HCT116 (cell line): ENCODE results near the gene TYK2. TPM values are rescaled to one million over a fixed set of nuclear protein-coding genes. Genes with fewer than 3 reads are reported as not detected.
"Not testable (repeated sequence)": the region's sequence is repeated elsewhere in the genome, so short reads cannot be mapped to it uniquely, and the experiment has no call there.

Experiments
- ATAC-seq: fragments of 200-7000 bp; cut with Tn5 transposase; 2 replicates; pipeline ENCODE4 v1.9.1; 2020; ENCODE audit warnings: mild to moderate bottlenecking, moderate library complexity
- BruUV-seq: library from RNA; stranded (reverse); fragments of 400-500 nt; replicated peaks from 2 replicates; lab custom pipeline; 2021; lab: Mats Ljungman, UMichigan
- CTCF ChIA-PET: fragments of 300-600 bp; sonication (Branson Sonifier 250); formaldehyde crosslinking; loops from one replicate; lab custom pipeline; 2021; ENCODE audit warnings: antibody characterized with exemption; lab: Charles Lee
- POLR2A ChIA-PET: fragments of 300-600, 350-600 bp; sonication (Branson Sonifier 250); formaldehyde crosslinking; loops from one replicate; lab custom pipeline; 2021; ENCODE audit warnings: antibody characterized with exemption; lab: Charles Lee
- RAD21 ChIA-PET, 2 experiments: fragments of 300-600 bp; sonication (Branson Sonifier 250); formaldehyde crosslinking; loops; one replicate each; lab custom pipeline; 2023; ENCODE audit warnings: low total read pairs in 2 of 2; ENCODE audit not compliant: uncharacterized antibody in 2 of 2, unreplicated experiment in 2 of 2, low non-redundant PET in 1 of 2; lab: Charles Lee
- DNase-seq: peaks from one replicate; pipeline ENCODE4 v3.0.0-alpha.2; 2010; ENCODE audit warnings: low read depth, low spot score
- H2AFZ ChIP-seq: fragments of 200-600 bp; shearing (Covaris generic), sonication (generic); 2 replicates; pipeline ENCODE4 v1.6.1; 2017; ENCODE audit warnings: low read depth, mixed run types, mixed read lengths, antibody characterized with exemption, low read length; ENCODE audit not compliant: poor library complexity, severe bottlenecking
- H3K27ac ChIP-seq: 2 replicates; pipeline ENCODE4 v1.5.1; 2012; ENCODE audit warnings: low read depth, low read length
- H3K27me3 ChIP-seq: fragments of 200-600 bp; sonication (generic); 2 replicates; pipeline ENCODE4 v1.6.1; 2016; ENCODE audit warnings: mixed run types, low read length, mixed read lengths; ENCODE audit not compliant: insufficient read depth
- H3K36me3 ChIP-seq, 2 experiments: fragments of 200-500 bp in 1 of 2; fragments of 200-600 bp in 1 of 2; sonication (Bioruptor generic) in 1 of 2; sonication (generic) in 1 of 2; 2 replicates each; pipeline versions ENCODE4 v1.5.1 to v1.6.1; 2014 to 2016; ENCODE audit warnings: low read length in 2 of 2, inconsistent platforms in 1 of 2, mixed read lengths in 1 of 2, mixed run types in 1 of 2; ENCODE audit not compliant: insufficient read depth in 2 of 2, control insufficient read depth in 1 of 2
- H3K4me1 ChIP-seq, 2 experiments: fragments of 200-600 bp in 1 of 2; sonication (generic) in 1 of 2; 2 replicates each; pipeline versions ENCODE4 v1.5.1 to v1.6.1; 2012 to 2017; ENCODE audit warnings: low read length in 2 of 2, inconsistent platforms in 1 of 2, mild to moderate bottlenecking in 1 of 2, mixed read lengths in 1 of 2, mixed run types in 1 of 2, moderate library complexity in 1 of 2; ENCODE audit not compliant: insufficient read depth in 2 of 2, control insufficient read depth in 1 of 2
- H3K4me2 ChIP-seq: fragments of 200-600 bp; sonication (generic); 2 replicates; pipeline ENCODE4 v1.6.1; 2017; ENCODE audit warnings: mixed run types, low read length, mixed read lengths
- H3K4me3 ChIP-seq, 2 experiments: fragments of 200-600 bp in 1 of 2; sonication (generic) in 1 of 2; replicated peaks in 1 of 2; 2 replicates each; pipeline ENCODE4 v1.5.1; 2011 to 2016; ENCODE audit warnings: low read length in 2 of 2, control low read depth in 1 of 2, low read depth in 1 of 2, mild to moderate bottlenecking in 1 of 2, mixed read lengths in 1 of 2, mixed run types in 1 of 2
- H3K79me2 ChIP-seq: fragments of 200-600 bp; sonication (generic); 2 replicates; pipeline ENCODE4 v1.6.1; 2017; ENCODE audit warnings: mild to moderate bottlenecking, mixed run types, low read length, moderate library complexity, mixed read lengths; ENCODE audit not compliant: insufficient read depth
- H3K9ac ChIP-seq: fragments of 200-600 bp; sonication (generic); 2 replicates; pipeline ENCODE4 v1.6.1; 2016; ENCODE audit warnings: low read length, mixed read lengths
- H3K9me2 ChIP-seq: fragments of 200-600 bp; sonication (generic), shearing (Covaris generic); 2 replicates; pipeline ENCODE4 v1.6.1; 2017; ENCODE audit warnings: mixed run types, mild to moderate bottlenecking, moderate library complexity; ENCODE audit not compliant: insufficient read depth
- H3K9me3 ChIP-seq, 2 experiments: fragments of 200-500 bp in 1 of 2; fragments of 200-600 bp in 1 of 2; sonication (Bioruptor generic) in 1 of 2; sonication (generic) in 1 of 2; 2 replicates each; pipeline ENCODE4 v1.6.1; 2014 to 2017; ENCODE audit warnings: low read length in 2 of 2, mixed read lengths in 2 of 2, inconsistent platforms in 1 of 2, low read depth in 1 of 2, mild to moderate bottlenecking in 1 of 2, mixed run types in 1 of 2, moderate library complexity in 1 of 2; ENCODE audit not compliant: control insufficient read depth in 1 of 2, insufficient read depth in 1 of 2
- H4K20me1 ChIP-seq: fragments of 200-600 bp; sonication (generic), shearing (Covaris generic); 2 replicates; pipeline ENCODE4 v1.6.1; 2017; ENCODE audit warnings: mixed run types, mild to moderate bottlenecking, moderate library complexity; ENCODE audit not compliant: insufficient read depth
- CBX3 ChIP-seq: IDR thresholded peaks from 2 replicates; pipeline ENCODE4 v1.6.1; 2012; ENCODE audit warnings: low read depth
- CEBPB ChIP-seq: IDR thresholded peaks from 2 replicates; pipeline ENCODE4 v1.6.1; 2012; ENCODE audit warnings: low read depth
- CTCF ChIP-seq, 3 experiments: fragments of 200-600 bp in 1 of 3; sonication (generic) in 1 of 3; IDR thresholded peaks in 2 of 3; conservative IDR thresholded peaks in 1 of 3; 2 replicates each; pipeline ENCODE4 v1.5.1; 2012 to 2017; ENCODE audit warnings: low read depth in 2 of 3, low read length in 2 of 3, antibody characterized with exemption in 1 of 3, borderline replicate concordance in 1 of 3, control low read depth in 1 of 3, mild to moderate bottlenecking in 1 of 3, mixed read lengths in 1 of 3, mixed run types in 1 of 3, moderate library complexity in 1 of 3; ENCODE audit not compliant: insufficient read depth in 1 of 3
- EZH2 ChIP-seq: fragments of 200-600 bp; sonication (generic); IDR thresholded peaks from 2 replicates; pipeline ENCODE4 v1.6.1; 2017; ENCODE audit warnings: antibody characterized with exemption, mixed run types
- EZH2phosphoT487 ChIP-seq: fragments of 200-600 bp; IDR thresholded peaks from 2 replicates; pipeline ENCODE4 v1.6.1; 2018; ENCODE audit warnings: antibody characterized with exemption, borderline replicate concordance
- FOSL1 ChIP-seq: IDR thresholded peaks from 2 replicates; pipeline ENCODE4 v1.6.1; 2012; ENCODE audit warnings: low read depth
- JUND ChIP-seq: IDR thresholded peaks from 2 replicates; pipeline ENCODE4 v1.6.1; 2012
- POLR2A ChIP-seq: IDR thresholded peaks from 2 replicates; pipeline ENCODE4 v1.7.0; 2011; ENCODE audit warnings: borderline replicate concordance; ENCODE audit not compliant: insufficient read depth, insufficient read length; ENCODE audit errors: extremely low read depth
- POLR2AphosphoS5 ChIP-seq: IDR thresholded peaks from 2 replicates; pipeline ENCODE4 v1.6.1; 2011; ENCODE audit warnings: mild to moderate bottlenecking, low read depth, low read length, moderate library complexity
- RAD21 ChIP-seq: IDR thresholded peaks from 2 replicates; pipeline ENCODE4 v1.6.1; 2012; ENCODE audit warnings: low read depth, mild to moderate bottlenecking
- SIN3A ChIP-seq: IDR thresholded peaks from 2 replicates; pipeline ENCODE4 v1.6.1; 2012; ENCODE audit warnings: low read depth
- SP1 ChIP-seq: IDR thresholded peaks from 2 replicates; pipeline ENCODE4 v1.6.1; 2012; ENCODE audit warnings: low read depth
- TCF7L2 ChIP-seq: IDR thresholded peaks from 2 replicates; pipeline ENCODE4 v1.7.0; 2011; ENCODE audit warnings: borderline replicate concordance, inconsistent platforms; ENCODE audit not compliant: insufficient read depth, insufficient read length; ENCODE audit errors: extremely low read depth
- YY1 ChIP-seq: IDR thresholded peaks from 2 replicates; pipeline ENCODE4 v1.6.1; 2011; ENCODE audit warnings: low read length, low read depth, moderate library complexity, mild to moderate bottlenecking; ENCODE audit not compliant: insufficient replicate concordance; ENCODE audit errors: extremely low read depth
- ZFX ChIP-seq: fragments of 450-650 bp; IDR thresholded peaks from 2 replicates; pipeline ENCODE4 v1.6.1; 2017
- intact Hi-C: fragments of 100-400 bp; cut with micrococcal nuclease; formaldehyde crosslinking; loops from 2 replicates; pipeline ENCODE4 v1.10.0; 2022
- total RNA-seq: library from RNA; stranded (reverse); gene quantifications from one replicate; pipeline ENCODE4 v1.2.1, GENCODE V29; 2021; ENCODE audit not compliant: unreplicated experiment
- TF ChIP-seq, protein P1 (sequence below): IDR thresholded peaks from 2 replicates; pipeline ENCODE4 v1.6.1; 2011; ENCODE audit warnings: mild to moderate bottlenecking, low read length, moderate library complexity; ENCODE audit not compliant: insufficient replicate concordance; ENCODE audit errors: extremely low read depth
- TF ChIP-seq, protein P2 (sequence below): IDR thresholded peaks from 2 replicates; pipeline ENCODE4 v1.6.1; 2012
- TF ChIP-seq, protein P3 (sequence below): IDR thresholded peaks from 2 replicates; pipeline ENCODE4 v1.6.1; 2012

The TYK2 gene
- total RNA-seq, 1 experiment from 2014 or later: 110 TPM

DNA sequence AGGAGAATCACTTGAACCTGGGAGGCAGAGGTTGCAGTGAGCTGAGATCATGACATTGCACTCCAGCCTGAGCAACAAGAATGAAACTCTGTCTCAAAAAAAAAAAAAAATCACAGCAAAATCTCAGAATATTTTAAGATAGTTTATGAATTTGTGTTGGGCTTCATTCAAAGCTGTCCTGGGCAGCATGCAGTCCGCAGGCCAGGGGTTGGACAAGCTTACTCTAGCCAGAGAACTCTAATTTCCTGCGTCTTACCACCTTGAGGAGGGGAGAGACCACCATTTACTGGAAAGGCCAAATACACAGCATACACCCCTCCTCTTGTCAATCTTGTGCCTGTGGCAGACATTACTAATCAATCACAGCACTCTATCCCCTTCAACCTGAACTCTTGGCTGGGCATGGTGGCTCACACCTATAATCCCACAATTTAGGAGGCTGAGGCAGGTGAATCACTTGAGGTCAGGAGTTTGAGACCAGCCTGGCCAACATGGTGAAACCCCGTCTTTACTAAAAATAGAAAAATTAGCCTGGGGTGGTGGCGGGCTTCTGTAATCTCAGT is 13.3 kb downstream of the TYK2 start:
- DNase-seq, H3K4me3 ChIP-seq, H3K79me2 ChIP-seq, RAD21 ChIA-PET, H3K9ac ChIP-seq, H3K27me3 ChIP-seq, H3K9me2 ChIP-seq, POLR2A ChIA-PET, intact Hi-C loops, BruUV-seq, H3K4me2 ChIP-seq, H3K9me3 ChIP-seq, H2AFZ ChIP-seq, H3K27ac ChIP-seq, H4K20me1 ChIP-seq, H3K4me1 ChIP-seq, ATAC-seq, CTCF ChIA-PET: not testable (repeated sequence)
- peaks cover 13 to 18% of the 10 kb centered on the region in 2 experiments; a peak in 3 of 4 replicates for H3K36me3 ChIP-seq

- Histone ChIP-seq H3K4me1 (no peaks in the 10 kb centered on the region), H3K79me2 (no peaks in the 10 kb centered on the region), H3K9me2 (no peaks in the 10 kb centered on the region), H3K9me3 (peaks cover 0 to 3% of the 10 kb centered on the region in 2 experiments; a peak in 1 of 4 replicates), H2AFZ (no peak overlapping the region), H3K4me2 (no peak overlapping the region), H3K36me3 (peaks cover 17 to 23% of the 10 kb centered on the region in 2 experiments; a peak in 3 of 4 replicates), H3K4me3 (no peak overlapping the region), H3K9ac (no peak overlapping the region), H3K27me3 (no peaks in the 10 kb centered on the region), H3K27ac (no peak overlapping the region), H4K20me1 (no peaks in the 10 kb centered on the region)
- DNase-seq (no peak), ATAC-seq (no peak)
- ChIA-PET CTCF (no interaction called here), POLR2A (no interaction called here), RAD21 (no interaction called here)
- TSS peak; percentile 44 for BruUV-seq
- intact Hi-C loops: no loop called here
- TF ChIP-seq, protein P1, sequence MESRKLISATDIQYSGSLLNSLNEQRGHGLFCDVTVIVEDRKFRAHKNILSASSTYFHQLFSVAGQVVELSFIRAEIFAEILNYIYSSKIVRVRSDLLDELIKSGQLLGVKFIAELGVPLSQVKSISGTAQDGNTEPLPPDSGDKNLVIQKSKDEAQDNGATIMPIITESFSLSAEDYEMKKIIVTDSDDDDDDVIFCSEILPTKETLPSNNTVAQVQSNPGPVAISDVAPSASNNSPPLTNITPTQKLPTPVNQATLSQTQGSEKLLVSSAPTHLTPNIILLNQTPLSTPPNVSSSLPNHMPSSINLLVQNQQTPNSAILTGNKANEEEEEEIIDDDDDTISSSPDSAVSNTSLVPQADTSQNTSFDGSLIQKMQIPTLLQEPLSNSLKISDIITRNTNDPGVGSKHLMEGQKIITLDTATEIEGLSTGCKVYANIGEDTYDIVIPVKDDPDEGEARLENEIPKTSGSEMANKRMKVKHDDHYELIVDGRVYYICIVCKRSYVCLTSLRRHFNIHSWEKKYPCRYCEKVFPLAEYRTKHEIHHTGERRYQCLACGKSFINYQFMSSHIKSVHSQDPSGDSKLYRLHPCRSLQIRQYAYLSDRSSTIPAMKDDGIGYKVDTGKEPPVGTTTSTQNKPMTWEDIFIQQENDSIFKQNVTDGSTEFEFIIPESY: no peak
- no peak for TF ChIP-seq EZH2phosphoT487
- no peak for TF ChIP-seq RAD21
- TF ChIP-seq FOSL1: no peak
- no peak for TF ChIP-seq CEBPB
- TF ChIP-seq EZH2: no peak
- TF ChIP-seq CBX3: no peak
- TF ChIP-seq POLR2AphosphoS5: no peak
- TF ChIP-seq YY1: no peak
- TF ChIP-seq JUND: no peak
- TF ChIP-seq, protein P2, sequence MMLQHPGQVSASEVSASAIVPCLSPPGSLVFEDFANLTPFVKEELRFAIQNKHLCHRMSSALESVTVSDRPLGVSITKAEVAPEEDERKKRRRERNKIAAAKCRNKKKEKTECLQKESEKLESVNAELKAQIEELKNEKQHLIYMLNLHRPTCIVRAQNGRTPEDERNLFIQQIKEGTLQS: no peak
- TF ChIP-seq TCF7L2: no peak
- no peak for TF ChIP-seq SP1
- no peak for TF ChIP-seq POLR2A
- TF ChIP-seq ZFX: no peak
- no peak for TF ChIP-seq SIN3A
- TF ChIP-seq, protein P3, sequence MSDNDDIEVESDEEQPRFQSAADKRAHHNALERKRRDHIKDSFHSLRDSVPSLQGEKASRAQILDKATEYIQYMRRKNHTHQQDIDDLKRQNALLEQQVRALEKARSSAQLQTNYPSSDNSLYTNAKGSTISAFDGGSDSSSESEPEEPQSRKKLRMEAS: no peak
- no peak for TF ChIP-seq CTCF (IDR thresholded peaks at IDR 0.05 in 2 of 3, conservative IDR thresholded peaks at IDR 0.05 in 1 of 3; ENCODE audit: borderline replicate concordance in 1 of 3, insufficient read depth in 1 of 3, low read depth in 2 of 3, low read length in 2 of 3)
Measured at GRCh38 chr19:10365518-10365917, 14.9 kb downstream of the TYK2 start.
